Activated naive CD8-positive, alpha-beta T cell (primary cell): ENCODE data around the gene SLC38A2.
"Not testable (repeated sequence)": the region's sequence is repeated elsewhere in the genome, so short reads cannot be mapped to it uniquely, and the experiment has no call there.

Experiments
- H3K27ac Mint-ChIP-seq: one replicate; pipeline ENCODE4 v1.8.0; 2021; ENCODE audit warnings: mixed read lengths
- H3K27me3 Mint-ChIP-seq: one replicate; pipeline ENCODE4 v1.8.0; 2021; ENCODE audit warnings: mixed read lengths
- H3K36me3 Mint-ChIP-seq: one replicate; pipeline ENCODE4 v1.8.0; 2021; ENCODE audit warnings: mixed read lengths
- H3K4me1 Mint-ChIP-seq: one replicate; pipeline ENCODE4 v1.8.0; 2021; ENCODE audit warnings: low read depth, mixed read lengths
- H3K4me3 Mint-ChIP-seq: one replicate; pipeline ENCODE4 v1.8.0; 2021; ENCODE audit warnings: mild to moderate bottlenecking, mixed read lengths
- H3K9me3 Mint-ChIP-seq: one replicate; pipeline ENCODE4 v1.8.0; 2021; ENCODE audit warnings: low read depth, mixed read lengths

The SLC38A2 gene

DNA sequence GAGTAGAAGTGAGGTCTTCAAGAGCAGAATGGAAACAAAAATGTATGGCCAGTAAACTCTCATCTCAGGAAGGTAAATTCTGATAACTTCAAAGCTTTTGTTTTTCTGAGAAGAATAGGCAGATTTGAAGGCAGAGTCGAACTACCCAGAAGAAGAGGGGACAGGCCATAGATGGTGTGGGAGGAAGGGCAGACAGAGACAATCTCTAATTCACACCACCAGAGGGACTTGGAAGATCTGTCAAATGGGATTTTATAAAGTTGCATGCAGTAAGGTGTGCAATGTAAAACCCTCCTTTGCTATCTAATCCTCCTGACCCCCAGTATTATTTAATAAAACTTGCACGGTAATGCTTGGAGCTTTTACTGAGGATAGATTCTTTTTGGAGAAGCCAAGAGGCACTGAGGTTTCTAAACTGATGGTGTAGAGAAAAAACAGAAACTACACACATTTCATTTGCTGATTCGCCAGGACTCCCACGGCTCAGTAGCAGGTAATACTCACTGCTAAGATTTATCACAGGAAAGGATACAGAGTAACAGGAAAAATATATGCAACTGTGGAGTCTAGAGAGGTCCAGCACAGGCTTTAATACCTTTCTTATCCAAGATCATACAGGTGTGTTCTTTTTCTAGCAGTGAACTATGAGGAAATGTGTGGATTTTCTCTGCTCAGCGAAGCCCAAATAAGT, 18.3 kb downstream of the SLC38A2 start:
- H3K27ac Mint-ChIP-seq: peak overlapping the region; percentile 30
- H3K27me3 Mint-ChIP-seq: no peaks in the 10 kb centered on the region
- H3K36me3 Mint-ChIP-seq: peaks cover 6% of the 10 kb centered on the region
- peaks cover 17% of the 10 kb centered on the region for H3K4me1 Mint-ChIP-seq
- H3K9me3 Mint-ChIP-seq: no peaks in the 10 kb centered on the region
- H3K4me3 Mint-ChIP-seq: no peak overlapping the region

DNA sequence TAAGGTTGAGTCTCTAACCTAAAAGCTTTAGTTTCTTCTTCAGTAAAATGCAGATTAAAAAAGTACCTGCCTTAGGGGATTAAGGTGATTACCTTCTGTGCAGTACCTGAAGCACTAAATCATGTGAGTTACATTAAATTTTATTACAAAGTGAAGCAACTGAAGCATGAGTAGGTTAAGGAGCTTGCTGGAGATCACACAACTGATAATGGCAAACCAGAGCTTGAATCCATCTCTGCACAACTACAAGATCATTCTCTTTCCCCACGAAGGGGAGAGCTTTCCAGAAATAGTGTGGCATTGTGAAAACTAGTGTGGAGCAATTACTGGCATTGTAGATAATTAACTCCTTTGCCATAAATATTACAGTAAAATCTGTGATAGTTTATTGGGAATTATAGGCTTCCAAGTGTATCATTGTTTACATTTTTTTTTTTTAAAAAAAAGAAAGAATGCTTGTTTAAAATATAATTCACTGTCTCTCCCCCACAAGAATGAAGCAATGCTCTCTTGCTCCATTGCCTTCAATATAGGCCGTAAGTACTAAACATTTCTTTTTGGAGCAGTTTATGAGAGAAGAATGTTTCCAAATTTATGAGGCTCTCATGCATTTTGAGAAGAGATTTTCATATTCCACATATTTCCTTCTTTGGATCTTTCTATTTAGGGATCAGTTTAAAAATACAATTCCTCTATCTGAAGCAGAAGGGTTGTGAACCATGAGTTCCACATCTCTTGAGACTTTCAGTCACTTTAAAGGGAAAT, 20.5 kb downstream of the SLC38A2 start:
- Mint-ChIP-seq H3K36me3 (peaks cover 2% of the 10 kb centered on the region), H3K27ac (no peak overlapping the region), H3K27me3 (no peaks in the 10 kb centered on the region), H3K4me3 (no peak overlapping the region), H3K9me3 (no peaks in the 10 kb centered on the region), H3K4me1 (peaks cover 19% of the 10 kb centered on the region)

DNA sequence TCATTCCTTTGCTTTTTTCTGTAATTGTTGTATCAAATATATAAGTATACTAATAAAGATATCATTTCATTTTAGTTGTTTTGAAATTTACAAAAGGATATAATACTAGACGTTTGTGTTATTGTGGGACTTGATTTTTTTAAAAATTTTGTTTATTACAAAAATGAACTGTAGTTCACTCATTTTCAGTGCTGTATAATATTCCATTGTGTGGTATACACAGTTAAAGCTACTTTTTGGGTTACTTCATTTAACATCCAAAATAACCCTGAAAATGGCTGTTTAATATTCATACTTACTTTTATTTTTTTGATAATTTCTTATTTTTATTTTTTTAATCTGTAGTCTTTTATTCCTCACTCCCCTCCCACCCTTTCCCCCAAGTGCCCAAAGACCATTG, 21.4 kb downstream of the SLC38A2 start:
- Mint-ChIP-seq H3K4me1 (peaks cover 19% of the 10 kb centered on the region), H3K4me3 (no peak overlapping the region), H3K27me3 (no peaks in the 10 kb centered on the region), H3K27ac (no peak overlapping the region), H3K36me3 (peaks cover 2% of the 10 kb centered on the region), H3K9me3 (no peaks in the 10 kb centered on the region)

- H3K4me3 Mint-ChIP-seq: no peak overlapping the region
- peaks cover 2% of the 10 kb centered on the region for H3K36me3 Mint-ChIP-seq
- H3K4me1 Mint-ChIP-seq: peaks cover 12% of the 10 kb centered on the region
These were observed 23.3 kb downstream of the SLC38A2 start for GRCh38 chr12:46349253-46349652.

GRCh38 chr12:46343118-46343852, 29.3 kb downstream of the SLC38A2 start:
- H3K4me3 Mint-ChIP-seq: no peak overlapping the region
- H3K36me3 Mint-ChIP-seq: no peaks in the 10 kb centered on the region
- no peaks in the 10 kb centered on the region for H3K9me3 Mint-ChIP-seq
- no peaks in the 10 kb centered on the region for H3K4me1 Mint-ChIP-seq
- H3K27ac Mint-ChIP-seq: no peak overlapping the region
- H3K27me3 Mint-ChIP-seq: no peaks in the 10 kb centered on the region

More at GRCh38 chr12:46349253-46349652, 23.3 kb downstream of the SLC38A2 start:
- Mint-ChIP-seq H3K9me3 (no peaks in the 10 kb centered on the region), H3K27me3 (no peaks in the 10 kb centered on the region), H3K27ac (no peak overlapping the region)

- no peaks in the 10 kb centered on the region for H3K4me1 Mint-ChIP-seq
- H3K27ac Mint-ChIP-seq: no peak overlapping the region
- no peak overlapping the region for H3K4me3 Mint-ChIP-seq
- no peaks in the 10 kb centered on the region for H3K27me3 Mint-ChIP-seq
- H3K36me3 Mint-ChIP-seq: no peaks in the 10 kb centered on the region
- H3K9me3 Mint-ChIP-seq: no peaks in the 10 kb centered on the region
These were observed 30.0 kb downstream of the SLC38A2 start for GRCh38 chr12:46342562-46343033.

- Mint-ChIP-seq H3K27ac (no peak overlapping the region), H3K4me3 (no peak overlapping the region), H3K27me3 (no peaks in the 10 kb centered on the region), H3K36me3 (no peaks in the 10 kb centered on the region), H3K9me3 (no peaks in the 10 kb centered on the region), H3K4me1 (no peaks in the 10 kb centered on the region)
These were observed 33.5 kb downstream of the SLC38A2 start for GRCh38 chr12:46339051-46339450.

GRCh38 chr12:46332260-46332659, 40.3 kb downstream of the SLC38A2 start:
- Mint-ChIP-seq H3K4me1 (no peaks in the 10 kb centered on the region), H3K27me3 (no peaks in the 10 kb centered on the region), H3K9me3 (peaks cover 6% of the 10 kb centered on the region), H3K36me3 (peaks cover 6% of the 10 kb centered on the region), H3K27ac (no peak overlapping the region), H3K4me3 (no peak overlapping the region)

- H3K4me1 Mint-ChIP-seq, H3K36me3 Mint-ChIP-seq, H3K27ac Mint-ChIP-seq, H3K4me3 Mint-ChIP-seq, H3K9me3 Mint-ChIP-seq, H3K27me3 Mint-ChIP-seq: not testable (repeated sequence)
These were observed 47.5 kb downstream of the SLC38A2 start for GRCh38 chr12:46325075-46325474.

GRCh38 chr12:46320731-46321130, 51.8 kb downstream of the SLC38A2 start:
- no peaks in the 10 kb centered on the region for H3K4me1 Mint-ChIP-seq

GRCh38 chr12:46318037-46318436, 54.5 kb downstream of the SLC38A2 start:
- no peaks in the 10 kb centered on the region for H3K4me1 Mint-ChIP-seq
- no peak overlapping the region for H3K27ac Mint-ChIP-seq
- H3K27me3 Mint-ChIP-seq: no peaks in the 10 kb centered on the region
- peaks cover 6% of the 10 kb centered on the region for H3K9me3 Mint-ChIP-seq
- H3K4me3 Mint-ChIP-seq: no peak overlapping the region
- peaks cover 5% of the 10 kb centered on the region for H3K36me3 Mint-ChIP-seq

More at GRCh38 chr12:46320731-46321130, 51.8 kb downstream of the SLC38A2 start:
- Mint-ChIP-seq H3K4me3 (no peak overlapping the region), H3K36me3 (no peaks in the 10 kb centered on the region), H3K9me3 (peaks cover 6% of the 10 kb centered on the region), H3K27ac (no peak overlapping the region), H3K27me3 (no peaks in the 10 kb centered on the region)
